IPS DF 6.9 (cell line): Measurements from ENCODE around the gene ANGPT4.

Experiments used
- DNase-seq: peaks from one replicate; pipeline ENCODE4 v3.0.0-alpha.2; 2013; ENCODE audit warnings: low read depth, low spot score
- H3K27ac ChIP-seq: one replicate; pipeline ENCODE4 v1.5.1; 2013; ENCODE audit warnings: low read length, control low read depth
- H3K27me3 ChIP-seq: 2 replicates; pipeline ENCODE4 v1.6.1; 2013; ENCODE audit warnings: mild to moderate bottlenecking, low read length; ENCODE audit not compliant: control insufficient read depth, insufficient read depth
- H3K36me3 ChIP-seq: 2 replicates; pipeline ENCODE4 v1.6.1; 2013; ENCODE audit warnings: low read length; ENCODE audit not compliant: control insufficient read depth, insufficient read depth
- H3K4me1 ChIP-seq: 2 replicates; pipeline ENCODE4 v1.6.1; 2013; ENCODE audit warnings: low read length; ENCODE audit not compliant: control insufficient read depth, insufficient read depth
- H3K4me3 ChIP-seq: 2 replicates; pipeline ENCODE4 v1.5.1; 2013; ENCODE audit warnings: mild to moderate bottlenecking, low read length
- H3K9me3 ChIP-seq: 2 replicates; pipeline ENCODE4 v1.6.1; 2013; ENCODE audit warnings: low read length, inconsistent platforms; ENCODE audit not compliant: control insufficient read depth, insufficient read depth
- WGBS: extraction: QIAGEN DNeasy Blood & Tissue Kit; methylation state at CpG from one replicate; pipeline ENCODE4 v1.1.7; 2013; ENCODE audit warnings: mixed read lengths, missing lambda C conversion rate; ENCODE audit not compliant: insufficient read length, insufficient coverage; 5-methylcytosine and 5-hydroxymethylcytosine counted together

Gene ANGPT4

GRCh38 chr20:916125-916799, at the start of gene ANGPT4:
TSS of gene ANGPT4 (minus strand) at chr20:916334. CDS start at chr20:916214, 120 bp downstream.
- no peak within 1 kb of the TSS for H3K27ac ChIP-seq
- peaks cover 8% of the 10 kb centered on the region for H3K4me1 ChIP-seq
- H3K27me3 ChIP-seq = no peaks in the 10 kb centered on the region
- H3K9me3 ChIP-seq = no peaks in the 10 kb centered on the region
- WGBS = no CpG with 5 or more reads among the region's 18 CpGs
- no peak for DNase-seq
- H3K36me3 ChIP-seq = no peaks in the 10 kb centered on the region
- H3K4me3 ChIP-seq = no peak within 1 kb of the TSS

GRCh38 chr20:963795-964194, 47.7 kb upstream of the ANGPT4 start:
- WGBS = no CpG with 5 or more reads among the region's 10 CpGs
- no peaks in the 10 kb centered on the region for H3K4me1 ChIP-seq

GRCh38 chr20:962683-963082, 46.5 kb upstream of the ANGPT4 start:
- Histone ChIP-seq H3K4me1 (no peaks in the 10 kb centered on the region), H3K27me3 (no peaks in the 10 kb centered on the region), H3K27ac (no peak overlapping the region), H3K4me3 (no peak overlapping the region), H3K9me3 (no peaks in the 10 kb centered on the region), H3K36me3 (no peaks in the 10 kb centered on the region)
- DNase-seq = no peak
- no CpG with 5 or more reads among the region's 8 CpGs for whole genome bisulfite sequencing

More at GRCh38 chr20:963795-964194, 47.7 kb upstream of the ANGPT4 start:
- DNase-seq = no peak
- Histone ChIP-seq H3K27me3 (no peaks in the 10 kb centered on the region), H3K36me3 (no peaks in the 10 kb centered on the region), H3K9me3 (no peaks in the 10 kb centered on the region), H3K4me3 (no peak overlapping the region), H3K27ac (no peak overlapping the region)

- WGBS = no CpG with 5 or more reads among the region's 3 CpGs
- no peak for DNase-seq
- Histone ChIP-seq H3K9me3 (no peaks in the 10 kb centered on the region), H3K4me3 (no peak overlapping the region), H3K4me1 (no peaks in the 10 kb centered on the region), H3K27me3 (no peaks in the 10 kb centered on the region), H3K27ac (no peak overlapping the region), H3K36me3 (no peaks in the 10 kb centered on the region)
These were observed 46.1 kb upstream of the ANGPT4 start for GRCh38 chr20:962223-962622.

GRCh38 chr20:961768-962167, 45.6 kb upstream of the ANGPT4 start:
- no peak overlapping the region for H3K4me3 ChIP-seq
- no CpG with 5 or more reads among the region's 2 CpGs for WGBS
- no peak overlapping the region for H3K27ac ChIP-seq
- no peaks in the 10 kb centered on the region for H3K4me1 ChIP-seq
- no peaks in the 10 kb centered on the region for H3K9me3 ChIP-seq
- H3K27me3 ChIP-seq = no peaks in the 10 kb centered on the region
- no peaks in the 10 kb centered on the region for H3K36me3 ChIP-seq
- DNase-seq = no peak

DNA sequence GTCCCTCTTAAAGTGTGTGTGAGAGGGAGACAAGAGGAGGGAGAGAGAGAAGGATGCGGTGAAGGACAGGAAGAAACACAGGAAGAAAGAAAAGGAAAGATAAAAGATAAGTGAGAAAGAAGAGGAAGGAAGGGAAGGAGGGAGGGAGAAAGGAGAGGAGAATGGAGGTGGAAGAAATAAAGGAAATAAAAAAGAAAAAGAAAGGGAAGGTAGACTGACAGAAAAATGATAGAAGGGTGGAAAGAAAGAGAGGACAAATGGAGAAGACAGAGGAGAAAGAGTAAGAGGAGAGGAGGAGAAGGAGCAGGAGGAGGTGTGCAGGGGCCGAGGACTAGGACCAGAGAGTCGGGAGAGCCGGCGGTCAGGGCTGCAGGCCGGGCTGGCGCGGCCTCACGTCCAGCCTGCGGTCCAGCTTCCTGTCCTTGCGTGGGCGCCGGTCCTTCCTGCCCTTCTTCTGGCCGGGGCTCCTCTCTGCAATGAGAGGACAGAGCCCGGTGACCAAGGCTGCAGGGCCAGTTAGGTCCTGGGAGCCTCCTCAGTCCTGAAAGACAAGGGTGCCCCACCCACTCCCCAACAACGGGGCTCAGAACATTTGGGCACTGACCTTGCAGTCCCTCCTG, 44.0 kb upstream of the ANGPT4 start:
- H3K27ac ChIP-seq = no peak overlapping the region
- H3K27me3 ChIP-seq = no peaks in the 10 kb centered on the region
- H3K4me1 ChIP-seq = no peaks in the 10 kb centered on the region
- no peaks in the 10 kb centered on the region for H3K9me3 ChIP-seq
- WGBS = 100% methylated on average over 1 of the region's 16 CpGs
- H3K4me3 ChIP-seq = no peak overlapping the region
- DNase-seq = no peak
- no peaks in the 10 kb centered on the region for H3K36me3 ChIP-seq

GRCh38 chr20:958936-959815, 43.0 kb upstream of the ANGPT4 start:
- no peaks in the 10 kb centered on the region for H3K27me3 ChIP-seq
- no peaks in the 10 kb centered on the region for H3K4me1 ChIP-seq
- no peak overlapping the region for H3K4me3 ChIP-seq
- no peak overlapping the region for H3K27ac ChIP-seq
- H3K36me3 ChIP-seq = no peaks in the 10 kb centered on the region
- no peaks in the 10 kb centered on the region for H3K9me3 ChIP-seq
- DNase-seq = no peak
- no CpG with 5 or more reads among the region's 19 CpGs for WGBS

GRCh38 chr20:957544-957943, 41.4 kb upstream of the ANGPT4 start:
- no peak for DNase-seq

GRCh38 chr20:956330-956951, 40.3 kb upstream of the ANGPT4 start:
- no CpG with 5 or more reads among the region's 13 CpGs for WGBS
- Histone ChIP-seq H3K27ac (no peak overlapping the region), H3K36me3 (no peaks in the 10 kb centered on the region), H3K4me3 (no peak overlapping the region), H3K27me3 (no peaks in the 10 kb centered on the region), H3K9me3 (no peaks in the 10 kb centered on the region), H3K4me1 (no peaks in the 10 kb centered on the region)
- DNase-seq = peak; percentile 71

More at GRCh38 chr20:957544-957943, 41.4 kb upstream of the ANGPT4 start:
- H3K27me3 ChIP-seq = no peaks in the 10 kb centered on the region
- H3K4me3 ChIP-seq = no peak overlapping the region
- WGBS = no CpG with 5 or more reads among the region's 1 CpG
- no peaks in the 10 kb centered on the region for H3K9me3 ChIP-seq
- no peaks in the 10 kb centered on the region for H3K36me3 ChIP-seq
- no peak overlapping the region for H3K27ac ChIP-seq
- no peaks in the 10 kb centered on the region for H3K4me1 ChIP-seq

- H3K9me3 ChIP-seq = no peaks in the 10 kb centered on the region
- H3K4me3 ChIP-seq = no peak overlapping the region
- no peak for DNase-seq
- 100% methylated on average over 1 of the region's 7 CpGs for WGBS
- no peak overlapping the region for H3K27ac ChIP-seq
- H3K36me3 ChIP-seq = no peaks in the 10 kb centered on the region
- H3K4me1 ChIP-seq = no peaks in the 10 kb centered on the region
- no peaks in the 10 kb centered on the region for H3K27me3 ChIP-seq
These were observed 39.5 kb upstream of the ANGPT4 start for GRCh38 chr20:955656-956055.
